Measurements from ENCODE around the gene PDPK1.
"Not testable (repeated sequence)": the region's sequence is repeated elsewhere in the genome, so short reads cannot be mapped to it uniquely, and the experiment has no call there.

Gene PDPK1

GRCh38 chr16:2540912-2541311 is 3.1 kb downstream of the PDPK1 start:
- not testable (repeated sequence) for DNase-seq (ENCODE audit: low spot score)

GRCh38 chr16:2541409-2541808 is 3.6 kb downstream of the PDPK1 start:
- DNase-seq (ENCODE audit: low spot score): not testable (repeated sequence)

GRCh38 chr16:2543771-2544170 is 6.0 kb downstream of the PDPK1 start:
- not testable (repeated sequence) for DNase-seq (ENCODE audit: low spot score)

- not testable (repeated sequence) for DNase-seq (ENCODE audit: low spot score)
Measured at GRCh38 chr16:2550283-2550878, 12.6 kb downstream of the PDPK1 start.

GRCh38 chr16:2551420-2551889 is 13.6 kb downstream of the PDPK1 start:
- DNase-seq (ENCODE audit: low spot score): not testable (repeated sequence)

GRCh38 chr16:2554709-2555425 is 17.0 kb downstream of the PDPK1 start:
- not testable (repeated sequence) for DNase-seq (ENCODE audit: low spot score)

GRCh38 chr16:2557150-2557549 is 19.3 kb downstream of the PDPK1 start:
- DNase-seq (ENCODE audit: low spot score): not testable (repeated sequence)

GRCh38 chr16:2560131-2560797 is 22.4 kb downstream of the PDPK1 start:
- DNase-seq (ENCODE audit: low spot score): not testable (repeated sequence)

GRCh38 chr16:2560798-2561133 is 22.9 kb downstream of the PDPK1 start:
- DNase-seq (ENCODE audit: low spot score): not testable (repeated sequence)

- DNase-seq (ENCODE audit: low spot score): not testable (repeated sequence)
Measured at GRCh38 chr16:2567506-2567905, 29.7 kb downstream of the PDPK1 start.

- DNase-seq (ENCODE audit: low spot score): not testable (repeated sequence)
Measured at GRCh38 chr16:2568573-2568972, 30.8 kb downstream of the PDPK1 start.

- DNase-seq (ENCODE audit: low spot score): not testable (repeated sequence)
Measured at GRCh38 chr16:2572704-2573103, 34.9 kb downstream of the PDPK1 start.

- DNase-seq (ENCODE audit: low spot score): not testable (repeated sequence)
Measured at GRCh38 chr16:2575839-2576238, 38.0 kb downstream of the PDPK1 start.

GRCh38 chr16:2577044-2577443 is 39.2 kb downstream of the PDPK1 start:
- not testable (repeated sequence) for DNase-seq (ENCODE audit: low spot score)

- not testable (repeated sequence) for DNase-seq (ENCODE audit: low spot score)
Measured at GRCh38 chr16:2578905-2579304, 41.1 kb downstream of the PDPK1 start.

- not testable (repeated sequence) for DNase-seq (ENCODE audit: low spot score)
Measured at GRCh38 chr16:2580143-2580542, 42.3 kb downstream of the PDPK1 start.

- not testable (repeated sequence) for DNase-seq (ENCODE audit: low spot score)
Measured at GRCh38 chr16:2580818-2581217, 43.0 kb downstream of the PDPK1 start.

- no peak for DNase-seq (ENCODE audit: low spot score)
Measured at GRCh38 chr16:2584729-2585650, 47.2 kb downstream of the PDPK1 start.

- DNase-seq (ENCODE audit: low spot score): no peak
Measured at GRCh38 chr16:2585651-2586081, 47.8 kb downstream of the PDPK1 start.

GRCh38 chr16:2586241-2586640 is 48.4 kb downstream of the PDPK1 start:
- DNase-seq (ENCODE audit: low spot score): no peak

- DNase-seq (ENCODE audit: low spot score): no peak
Measured at GRCh38 chr16:2586901-2587480, 49.2 kb downstream of the PDPK1 start.
